ENCODE results near the gene JUN.
A peak's percentile ranks its signal among the peaks of the same experiment; 100 is the strongest.

JUN gene

GRCh38 chr1:58782178-58783089 lies 1.4 kb downstream of the JUN start:
- DNase-seq: no peak

- DNase-seq: peak; percentile 39
Measured at GRCh38 chr1:58781541-58782177, 2.2 kb downstream of the JUN start.

GRCh38 chr1:58780836-58781452 lies 2.9 kb downstream of the JUN start:
- DNase-seq: no peak

GRCh38 chr1:58780411-58780810 lies 3.4 kb downstream of the JUN start:
- DNase-seq: no peak

- peak; percentile 96 for DNase-seq
Measured at GRCh38 chr1:58779801-58780382, 4.0 kb downstream of the JUN start.

- DNase-seq: no peak
Measured at GRCh38 chr1:58779059-58779754, 4.6 kb downstream of the JUN start.

- no peak for DNase-seq
Measured at GRCh38 chr1:58778385-58779000, 5.4 kb downstream of the JUN start.

- DNase-seq: no peak
Measured at GRCh38 chr1:58774027-58774426, 9.8 kb downstream of the JUN start.

- DNase-seq: peak; percentile 48
Measured at GRCh38 chr1:58773406-58773840, 10.4 kb downstream of the JUN start.

GRCh38 chr1:58769809-58770320 lies 14.0 kb downstream of the JUN start:
- no peak for DNase-seq

- DNase-seq: peak; percentile 50
Measured at GRCh38 chr1:58768971-58769808, 14.7 kb downstream of the JUN start.

- no peak for DNase-seq
Measured at GRCh38 chr1:58768191-58768731, 15.6 kb downstream of the JUN start.

GRCh38 chr1:58767143-58767542 lies 16.7 kb downstream of the JUN start:
- DNase-seq: no peak

GRCh38 chr1:58765441-58765840 lies 18.4 kb downstream of the JUN start:
- DNase-seq: no peak

GRCh38 chr1:58765006-58765405 lies 18.8 kb downstream of the JUN start:
- no peak for DNase-seq

GRCh38 chr1:58764294-58764978 lies 19.4 kb downstream of the JUN start:
- DNase-seq: no peak

GRCh38 chr1:58763214-58763613 lies 20.6 kb downstream of the JUN start:
- no peak for DNase-seq

- no peak for DNase-seq
Measured at GRCh38 chr1:58762806-58763205, 21.0 kb downstream of the JUN start.

GRCh38 chr1:58755468-58755872 lies 28.4 kb downstream of the JUN start:
- DNase-seq: peak; percentile 42
